H1 (cell line): ENCODE results near the gene NEDD4. TPM values are rescaled to one million over a fixed set of nuclear protein-coding genes. Genes with fewer than 3 reads are reported as not detected.

Source experiments
- CTCF ChIA-PET: fragments of 300-600 bp; sonication (Branson Sonifier 250); formaldehyde crosslinking; loops from one replicate; lab custom pipeline; 2021; ENCODE audit not compliant: partially characterized antibody; lab: Charles Lee
- POLR2A ChIA-PET: fragments of 300-600 bp; sonication (Branson Sonifier 250); formaldehyde crosslinking; loops from one replicate; lab custom pipeline; 2021; ENCODE audit warnings: inconsistent platforms; ENCODE audit not compliant: partially characterized antibody; lab: Charles Lee
- DNase-seq, 2 experiments: peaks; one replicate each; pipeline versions ENCODE4 v3.0.0 to v3.0.0-alpha.2; 2010 to 2022; ENCODE audit warnings: low spot score in 2 of 2, low read depth in 1 of 2, mixed read lengths in 1 of 2
- FAIRE-seq: peaks from 2 replicates; lab custom pipeline; 2011; peaks lifted over from hg19 to GRCh38; lab: Jason Lieb, UNC
- H2AFZ ChIP-seq: 2 replicates; pipeline ENCODE4 v1.8.1; 2012; ENCODE audit warnings: low read length, inconsistent platforms
- H2AK5ac ChIP-seq: 2 replicates; pipeline ENCODE4 v1.6.1; 2013; ENCODE audit warnings: low read depth, low read length
- H2BK120ac ChIP-seq: replicated peaks from 2 replicates; pipeline ENCODE3; 2013; ENCODE audit warnings: low read depth, low read length, inconsistent platforms
- H2BK12ac ChIP-seq: 2 replicates; pipeline ENCODE4 v1.6.1; 2013; ENCODE audit warnings: low read depth, low read length
- H2BK15ac ChIP-seq: 2 replicates; pipeline ENCODE4 v1.6.1; 2013; ENCODE audit warnings: low read length
- H2BK20ac ChIP-seq: 2 replicates; pipeline ENCODE4 v1.6.1; 2013; ENCODE audit warnings: low read length
- H2BK5ac ChIP-seq: 2 replicates; pipeline ENCODE4 v1.6.1; 2013; ENCODE audit warnings: low read depth, low read length
- H3K14ac ChIP-seq: 2 replicates; pipeline ENCODE4 v1.6.1; 2013; ENCODE audit warnings: inconsistent platforms; ENCODE audit not compliant: insufficient read length
- H3K18ac ChIP-seq: 2 replicates; pipeline ENCODE4 v1.6.1; 2013; ENCODE audit warnings: low read length; ENCODE audit errors: extremely low read depth
- H3K23ac ChIP-seq: 2 replicates; pipeline ENCODE4 v1.6.1; 2013; ENCODE audit warnings: inconsistent platforms; ENCODE audit not compliant: insufficient read length
- H3K23me2 ChIP-seq: 2 replicates; pipeline ENCODE4 v1.6.1; 2013; ENCODE audit warnings: low read depth, low read length
- H3K27ac ChIP-seq: 2 replicates; pipeline ENCODE4 v1.6.1; 2011; ENCODE audit warnings: low read depth, low read length, inconsistent platforms
- H3K27me3 ChIP-seq, 4 experiments: replicated peaks in 1 of 4; 1 replicate in 1 of 4; 2 replicates in 3 of 4; pipeline versions ENCODE4 v1.6.1 to v1.8.1; 2011 to 2013; ENCODE audit warnings: low read length in 3 of 4, mild to moderate bottlenecking in 3 of 4, inconsistent platforms in 2 of 4, mixed read lengths in 2 of 4, moderate library complexity in 1 of 4; ENCODE audit not compliant: control insufficient read depth in 3 of 4, insufficient read depth in 3 of 4; ENCODE audit errors: extremely low read depth in 1 of 4
- H3K36me3 ChIP-seq, 4 experiments: 2 replicates each; pipeline versions ENCODE4 v1.6.1 to v1.8.1; 2011 to 2013; ENCODE audit warnings: mild to moderate bottlenecking in 4 of 4, low read length in 3 of 4, moderate library complexity in 2 of 4, control low read depth in 1 of 4, inconsistent platforms in 1 of 4; ENCODE audit not compliant: insufficient read depth in 4 of 4, control insufficient read depth in 2 of 4
- H3K4ac ChIP-seq: replicated peaks from 2 replicates; pipeline ENCODE3; 2013; ENCODE audit warnings: low read length, low read depth, mixed read lengths, inconsistent platforms; ENCODE audit not compliant: insufficient read length
- H3K4me1 ChIP-seq, 4 experiments: replicated peaks in 1 of 4; 1 replicate in 1 of 4; 2 replicates in 3 of 4; pipeline versions ENCODE4 v1.6.1 to v1.8.1; 2011 to 2013; ENCODE audit warnings: low read length in 3 of 4, inconsistent platforms in 2 of 4, mixed read lengths in 1 of 4; ENCODE audit not compliant: insufficient read depth in 4 of 4, control insufficient read depth in 3 of 4
- H3K4me2 ChIP-seq, 2 experiments: 2 replicates each; pipeline versions ENCODE4 v1.6.1 to v1.8.1; 2011 to 2013; ENCODE audit warnings: low read depth in 2 of 2, low read length in 2 of 2, control low read depth in 1 of 2, inconsistent platforms in 1 of 2, mild to moderate bottlenecking in 1 of 2; ENCODE audit not compliant: insufficient read depth in 1 of 2
- H3K4me3 ChIP-seq, 4 experiments: fragments of 200-600, 300-600 bp in 1 of 4; sonication (generic), shearing (Covaris generic), sonication (Bioruptor Twin) in 1 of 4; 2 replicates each; pipeline versions ENCODE4 v1.5.1 to v1.8.1; 2011 to 2016; ENCODE audit warnings: low read length in 4 of 4, low read depth in 3 of 4, control low read depth in 2 of 4, inconsistent platforms in 2 of 4, mild to moderate bottlenecking in 2 of 4, mixed read lengths in 1 of 4, moderate library complexity in 1 of 4; ENCODE audit not compliant: insufficient read depth in 2 of 4; ENCODE audit errors: extremely low read depth in 1 of 4
- H3K56ac ChIP-seq: replicated peaks from 2 replicates; pipeline ENCODE3; 2013; ENCODE audit warnings: low read depth, mild to moderate bottlenecking, mixed read lengths, low read length, inconsistent platforms; ENCODE audit not compliant: insufficient read length
- H3K79me1 ChIP-seq: 2 replicates; pipeline ENCODE4 v1.6.1; 2013; ENCODE audit warnings: low read depth, low read length, control low read depth
- H3K79me2 ChIP-seq, 2 experiments: 2 replicates each; pipeline versions ENCODE4 v1.6.1 to v1.8.1; 2012 to 2013; ENCODE audit warnings: low read length in 2 of 2, mild to moderate bottlenecking in 2 of 2, inconsistent platforms in 1 of 2; ENCODE audit not compliant: insufficient read depth in 2 of 2, control insufficient read depth in 1 of 2
- H3K9ac ChIP-seq, 4 experiments: replicated peaks in 1 of 4; 1 replicate in 1 of 4; 2 replicates in 3 of 4; pipeline versions ENCODE4 v1.6.1 to v1.8.1; 2011 to 2013; ENCODE audit warnings: low read depth in 3 of 4, low read length in 3 of 4, control low read depth in 2 of 4, mild to moderate bottlenecking in 2 of 4, moderate library complexity in 2 of 4, inconsistent platforms in 1 of 4; ENCODE audit errors: extremely low read depth in 1 of 4
- H3K9me3 ChIP-seq, 2 experiments: 2 replicates each; pipeline versions ENCODE4 v1.6.1 to v1.8.1; 2012 to 2013; ENCODE audit warnings: mild to moderate bottlenecking in 2 of 2, moderate library complexity in 2 of 2, control low read depth in 1 of 2, inconsistent platforms in 1 of 2, low read depth in 1 of 2, low read length in 1 of 2, mixed read lengths in 1 of 2; ENCODE audit not compliant: insufficient read depth in 2 of 2
- H4K20me1 ChIP-seq, 2 experiments: replicated peaks in 1 of 2; 2 replicates each; pipeline versions ENCODE3 to v1.8.1; 2011 to 2013; ENCODE audit warnings: inconsistent platforms in 2 of 2, low read length in 2 of 2, mild to moderate bottlenecking in 1 of 2; ENCODE audit not compliant: insufficient read depth in 2 of 2, control insufficient read depth in 1 of 2
- H4K5ac ChIP-seq: 2 replicates; pipeline ENCODE4 v1.6.1; 2013; ENCODE audit warnings: low read length, low read depth, mixed read lengths, inconsistent platforms; ENCODE audit not compliant: insufficient read length
- H4K8ac ChIP-seq: 2 replicates; pipeline ENCODE4 v1.8.0; 2013; ENCODE audit warnings: mild to moderate bottlenecking, moderate library complexity, low read length, inconsistent platforms; ENCODE audit not compliant: insufficient read depth; ENCODE audit errors: extremely low read depth
- H4K91ac ChIP-seq: replicated peaks from 2 replicates; pipeline ENCODE3; 2013; ENCODE audit warnings: low read length, mixed read lengths, inconsistent platforms; ENCODE audit not compliant: insufficient read length
- SUZ12 ChIP-seq: fragments of 200-600 bp; sonication (generic); IDR thresholded peaks from 2 replicates; pipeline ENCODE4 v1.6.1; 2012; ENCODE audit warnings: mild to moderate bottlenecking, inconsistent platforms, low read length, moderate library complexity, mixed read lengths
- WGBS, 2 experiments: shearing (Covaris generic) in 1 of 2; methylation state at CpG; one replicate each; pipeline versions ENCODE4 v1.1.6 to v1.1.7; 2013 to 2015; ENCODE audit warnings: low lambda C conversion rate in 2 of 2, mixed read lengths in 2 of 2, inconsistent platforms in 1 of 2, low coverage in 1 of 2, missing lambda C conversion rate in 1 of 2; ENCODE audit not compliant: insufficient replicate concordance in 2 of 2, insufficient coverage in 1 of 2, insufficient read length in 1 of 2; ENCODE audit errors: extremely low coverage in 1 of 2, missing lambda C conversion rate in 1 of 2; 5-methylcytosine and 5-hydroxymethylcytosine counted together
- polyA plus RNA-seq, 7 experiments: library from polyadenylated mRNA; depleted of rRNA in 3 of 7; stranded (reverse) in 5 of 7; unstranded in 2 of 7; fragments of >200 nt in 5 of 7; fragments of 200-250 nt in 2 of 7; gene quantifications; 1 replicate in 5 of 7; 2 replicates in 1 of 7; 4 replicates in 1 of 7; pipeline versions ENCODE4 v1.2.1 to v1.2.3, GENCODE V29; 2011 to 2013; ENCODE audit warnings: missing spikeins in 2 of 7, mixed read lengths in 2 of 7
- total RNA-seq: library from RNA; stranded (reverse); fragmentation: NEBNext Ultra II Directional; extraction: Animal tissue kit (Norgen Biotek cat#: 25700); gene quantifications from 2 replicates; pipeline ENCODE4 v1.2.1, GENCODE V29; 2021

The NEDD4 gene
- total and polyA plus RNA-seq, 2 of the 8 experiments (the other 6 are each of a cell fraction or from before 2014, with no cell fraction given) = 0.95 to 3.9 TPM

- no peak overlapping the region for H4K91ac ChIP-seq
- H3K79me1 ChIP-seq = no peaks in the 10 kb centered on the region
- H3K27ac ChIP-seq = no peak overlapping the region
- ChIA-PET CTCF (interaction anchor here (0.6 to 3.7 kb wide), 11 partner anchors 11 to 294 kb away, joined by 3 to 13 read pairs (median 5); no protein-coding TSS in a partner anchor), POLR2A (no interaction called here)
- H2BK12ac ChIP-seq = no peak overlapping the region
- H2AFZ ChIP-seq = peak overlapping the region; percentile 87; the same call in 1 of the 2 replicates
- no peak for FAIRE-seq
- TF ChIP-seq SUZ12 = no peak
- H3K79me2 ChIP-seq = no peaks in the 10 kb centered on the region
- H4K20me1 ChIP-seq = no peaks in the 10 kb centered on the region
- H3K56ac ChIP-seq = no peak overlapping the region
- H3K23me2 ChIP-seq = no peaks in the 10 kb centered on the region; the same call in 1 of the 2 replicates
- H2BK15ac ChIP-seq = no peak overlapping the region
- no peak overlapping the region for H3K18ac ChIP-seq
- no peak overlapping the region for H3K4ac ChIP-seq
- no peaks in the 10 kb centered on the region for H3K27me3 ChIP-seq
- no peak overlapping the region for H3K4me3 ChIP-seq
- no peaks in the 10 kb centered on the region for H3K9me3 ChIP-seq
- H2AK5ac ChIP-seq = no peak overlapping the region
- no peak overlapping the region for H4K8ac ChIP-seq
- H3K4me2 ChIP-seq = 0 out of 4 replicates have a peak overlapping the region, but pooled peaks of 1 of the 2 experiments have one; percentile 7
- no peak overlapping the region for H2BK120ac ChIP-seq
- no peak overlapping the region for H2BK5ac ChIP-seq
- H3K4me1 ChIP-seq = no peaks in the 10 kb centered on the region
- 91% methylated on average over 10 of the region's 10 CpGs; no CpG with 5 or more reads in 1 of the 2 experiments for WGBS, 2 experiments
- no peak overlapping the region for H2BK20ac ChIP-seq
- H3K36me3 ChIP-seq = no peaks in the 10 kb centered on the region
- no peak overlapping the region for H3K14ac ChIP-seq
- DNase-seq = no peak
- H3K9ac ChIP-seq = no peak overlapping the region
- H4K5ac ChIP-seq = no peak overlapping the region
- H3K23ac ChIP-seq = no peak overlapping the region
Measured at GRCh38 chr15:55819397-55820034, 173.9 kb downstream of the NEDD4 start.
